NCI-H510A treated with DMSO at 0.1 percent for 48 hours (cell line): ENCODE measurements around the gene VAPA.
"Not testable (repeated sequence)": the region's sequence is repeated elsewhere in the genome, so short reads cannot be mapped to it uniquely, and the experiment has no call there.

Experiments
- DNase-seq: peaks from one replicate; lab custom pipeline; 2025; lab: John Stamatoyannopoulos, UW

The VAPA gene

GRCh38 chr18:9886005-9886348 lies 27.8 kb upstream of the VAPA start:
- no peak for DNase-seq

GRCh38 chr18:9887992-9888391 lies 25.8 kb upstream of the VAPA start:
- DNase-seq = no peak

- DNase-seq = no peak
These were observed 23.6 kb upstream of the VAPA start for GRCh38 chr18:9890196-9890595.

GRCh38 chr18:9890957-9891356 lies 22.9 kb upstream of the VAPA start:
- DNase-seq = no peak

GRCh38 chr18:9891515-9891914 lies 22.3 kb upstream of the VAPA start:
- not testable (repeated sequence) for DNase-seq

GRCh38 chr18:9894454-9895068 lies 19.3 kb upstream of the VAPA start:
- no peak for DNase-seq

GRCh38 chr18:9897129-9897528 lies 16.7 kb upstream of the VAPA start:
- no peak for DNase-seq

- DNase-seq = not testable (repeated sequence)
These were observed 16.0 kb upstream of the VAPA start for GRCh38 chr18:9897787-9898291.

GRCh38 chr18:9898792-9899549 lies 14.8 kb upstream of the VAPA start:
- DNase-seq = no peak

- not testable (repeated sequence) for DNase-seq
These were observed 14.3 kb upstream of the VAPA start for GRCh38 chr18:9899550-9899930.

GRCh38 chr18:9900699-9901098 lies 13.1 kb upstream of the VAPA start:
- DNase-seq = no peak

GRCh38 chr18:9901377-9901776 lies 12.4 kb upstream of the VAPA start:
- DNase-seq = no peak

GRCh38 chr18:9902264-9902663 lies 11.6 kb upstream of the VAPA start:
- DNase-seq = not testable (repeated sequence)

- DNase-seq = no peak
These were observed 11.0 kb upstream of the VAPA start for GRCh38 chr18:9902832-9903231.

GRCh38 chr18:9905401-9905922 lies 8.4 kb upstream of the VAPA start:
- DNase-seq = no peak

- no peak for DNase-seq
These were observed 7.3 kb upstream of the VAPA start for GRCh38 chr18:9906481-9906880.

- DNase-seq = no peak
These were observed 5.9 kb upstream of the VAPA start for GRCh38 chr18:9907867-9908266.

- DNase-seq = no peak
These were observed 3.7 kb upstream of the VAPA start for GRCh38 chr18:9910071-9910470.

GRCh38 chr18:9910661-9911060 lies 3.2 kb upstream of the VAPA start:
- no peak for DNase-seq

- DNase-seq = no peak
These were observed 2.6 kb upstream of the VAPA start for GRCh38 chr18:9911226-9911625.

- not testable (repeated sequence) for DNase-seq
These were observed 1.5 kb upstream of the VAPA start for GRCh38 chr18:9912285-9912684.

- DNase-seq = no peak
These were observed 678 bp upstream of the VAPA start for GRCh38 chr18:9913151-9913525.

GRCh38 chr18:9914334-9914583 lies 443 bp downstream of the VAPA start:
- DNase-seq = no peak
